HG03439 (cell line): Measurements from ENCODE around the gene EVC.

Experiments used
- ATAC-seq: cut with Tn5 transposase; IDR thresholded peaks from one replicate; pipeline ENCODE4 v1.9.1; 2021; ENCODE audit warnings: mild to moderate bottlenecking, moderate library complexity; ENCODE audit not compliant: unreplicated experiment

Gene EVC

DNA sequence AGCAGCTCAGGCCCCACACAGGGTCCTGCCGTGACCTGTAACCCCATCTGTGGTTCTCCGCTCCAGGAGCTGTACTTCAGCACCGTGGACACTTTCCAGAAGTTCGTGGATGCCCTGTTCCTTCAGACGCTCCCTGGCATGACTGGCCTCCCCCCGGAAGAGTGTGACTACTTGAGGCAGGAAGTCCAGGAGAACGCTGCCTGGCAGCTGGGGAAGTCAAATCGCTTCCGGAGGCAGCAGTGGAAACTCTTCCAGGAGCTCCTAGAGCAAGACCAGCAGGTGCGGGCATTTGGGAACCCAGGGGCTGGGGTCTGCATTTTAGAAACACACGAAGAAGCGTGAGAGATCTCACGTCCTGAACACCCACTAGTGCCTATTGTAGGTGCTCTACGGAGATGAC is 72.5 kb downstream of the EVC start:
- ATAC-seq = no peak

DNA sequence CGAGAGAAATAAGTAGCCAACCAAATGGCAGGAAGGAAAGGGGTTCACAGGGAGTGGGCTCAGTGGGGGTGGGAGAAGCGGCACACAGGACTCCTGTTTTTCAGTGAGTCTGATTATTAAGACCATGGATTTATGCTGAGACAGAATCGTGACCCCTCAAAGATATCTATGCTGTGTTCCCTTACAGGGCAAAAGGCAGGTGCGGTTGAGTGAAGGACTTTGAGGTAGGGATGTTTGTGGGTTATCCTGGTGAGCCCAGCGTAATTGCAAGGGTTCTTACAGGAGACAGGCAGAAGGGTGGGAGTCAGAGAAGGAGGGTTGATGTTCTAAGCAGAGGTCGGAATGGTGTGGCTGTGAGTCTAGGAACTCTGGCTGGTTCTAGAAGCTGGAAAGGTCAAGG is 73.0 kb downstream of the EVC start:
- no peak for ATAC-seq

DNA sequence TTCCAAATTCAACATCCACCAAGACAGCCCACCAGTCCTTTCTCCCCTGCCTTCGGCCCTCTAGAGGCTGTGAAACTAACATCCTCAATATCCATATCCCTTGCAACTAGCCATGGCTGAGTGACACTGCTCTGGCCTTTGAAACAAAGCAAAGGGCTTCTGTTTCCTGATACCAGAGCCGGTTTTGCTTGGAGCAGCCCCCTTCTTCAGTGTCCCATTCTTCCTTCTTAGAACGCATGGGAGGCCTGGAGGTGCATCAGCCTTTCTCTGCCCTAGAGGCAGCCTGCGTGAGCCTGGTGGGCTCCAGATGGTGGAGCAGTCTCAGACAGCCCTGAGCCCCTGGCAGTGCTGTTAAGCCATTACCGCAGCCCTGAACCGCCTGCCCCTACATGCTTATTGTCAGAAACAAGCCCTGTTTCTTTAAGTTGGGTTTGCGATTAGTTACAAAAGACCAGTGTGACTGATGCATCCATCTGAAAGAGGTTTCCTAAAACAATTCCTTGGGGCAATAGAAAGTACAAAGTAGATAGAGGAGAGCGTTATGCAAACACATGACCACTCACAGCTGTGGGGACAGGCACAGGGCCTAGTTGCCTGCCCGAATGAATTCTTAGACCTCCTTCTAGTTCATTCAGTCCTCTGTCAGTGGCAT is 74.1 kb downstream of the EVC start:
- ATAC-seq = no peak

DNA sequence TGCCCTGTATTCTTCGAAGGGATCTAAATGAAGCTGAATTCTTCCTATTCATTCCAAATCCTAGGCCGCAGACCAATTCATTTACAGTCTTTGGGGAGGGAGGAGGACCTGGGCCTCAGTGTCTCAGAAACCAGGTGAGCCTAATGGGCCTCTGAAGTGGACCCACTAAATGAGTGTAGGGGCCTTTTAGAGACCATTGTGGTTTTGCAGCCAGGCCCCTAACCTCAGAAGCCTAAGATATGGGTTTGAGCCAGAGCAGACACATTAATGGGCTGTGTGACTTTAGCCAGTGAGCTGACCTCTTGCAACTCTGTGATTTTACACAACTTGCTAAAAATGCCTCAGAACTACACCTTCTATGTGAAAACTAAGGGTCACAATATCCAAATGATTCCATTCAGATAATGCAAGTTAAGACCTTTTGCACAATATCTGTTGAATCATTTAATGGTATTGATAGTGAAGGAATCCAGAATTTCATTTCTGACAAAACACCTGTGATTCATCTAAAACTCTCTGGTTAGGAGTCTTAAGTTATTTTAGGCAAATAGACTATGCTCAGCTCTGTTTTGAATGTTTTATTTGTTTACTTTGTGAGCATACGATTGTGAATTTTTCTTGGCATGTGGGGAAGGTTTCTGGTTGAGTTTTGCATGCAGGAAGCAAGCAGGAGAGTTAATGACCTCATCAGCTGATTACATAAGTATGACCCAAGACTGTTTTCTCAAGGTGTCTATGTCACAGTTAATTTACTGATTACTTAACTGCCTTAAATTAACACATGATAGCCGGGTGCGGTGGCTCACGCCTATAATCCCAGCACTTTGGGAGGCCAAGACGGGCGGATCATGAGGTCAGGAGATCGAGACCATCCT is 75.0 kb downstream of the EVC start:
- no peak for ATAC-seq

DNA sequence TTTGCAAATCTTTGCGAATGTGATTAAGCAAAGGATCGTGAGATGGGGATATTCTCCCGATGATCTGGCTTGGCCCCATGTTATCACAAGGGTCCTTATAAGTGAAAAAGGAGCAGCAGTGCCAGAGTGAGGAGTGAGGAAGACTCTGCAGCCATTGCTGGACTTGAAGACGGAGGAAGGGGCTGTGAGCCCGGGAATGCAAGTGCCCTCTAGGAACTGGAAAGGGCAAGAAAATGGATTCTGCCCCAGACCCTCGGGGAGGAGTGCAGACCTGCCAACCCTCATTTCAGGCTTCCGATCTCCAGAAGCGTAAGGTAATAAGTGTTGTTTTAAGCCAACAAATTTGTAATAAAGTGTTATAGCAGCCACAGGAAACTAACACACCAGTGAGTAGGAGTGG is 76.3 kb downstream of the EVC start:
- ATAC-seq = no peak

DNA sequence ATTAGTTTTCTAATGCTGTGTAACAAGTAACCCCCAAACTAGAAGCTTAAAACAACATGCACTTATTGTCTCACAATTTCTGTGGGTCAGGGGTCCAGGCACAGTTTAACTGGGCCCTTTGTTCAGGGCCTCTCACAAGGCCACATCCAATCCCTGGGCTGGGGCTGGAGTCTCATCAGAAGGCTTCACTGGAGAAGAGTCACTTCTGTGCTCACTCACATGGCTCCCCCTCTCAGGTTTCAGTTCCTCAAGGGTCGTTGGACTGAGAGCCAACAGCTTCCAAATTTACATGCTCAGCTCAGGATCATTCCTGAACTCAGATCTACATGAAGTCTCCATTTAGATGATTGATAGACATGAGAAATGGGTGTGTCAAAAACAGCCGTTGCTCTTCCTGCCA is 77.1 kb downstream of the EVC start:
- no peak for ATAC-seq

DNA sequence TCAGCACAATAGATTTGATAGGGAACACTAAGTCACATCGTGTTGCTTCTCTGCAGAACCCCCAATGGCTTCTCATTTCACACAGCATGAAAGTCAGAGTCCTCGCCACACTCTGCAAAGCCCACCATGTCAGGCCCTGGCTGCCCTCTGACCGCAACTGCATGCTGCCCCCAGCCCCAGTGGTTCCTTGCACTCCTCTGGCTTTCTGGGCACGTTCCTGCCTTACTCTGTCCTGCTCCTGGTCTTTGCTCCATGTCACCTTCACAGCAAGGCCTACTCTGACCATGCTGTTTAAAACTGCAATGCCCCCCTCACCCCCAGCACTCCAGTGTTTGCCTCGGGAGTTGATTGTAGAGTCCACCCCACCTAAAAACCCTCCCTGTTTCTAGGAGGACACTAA is 78.1 kb downstream of the EVC start:
- no peak for ATAC-seq

DNA sequence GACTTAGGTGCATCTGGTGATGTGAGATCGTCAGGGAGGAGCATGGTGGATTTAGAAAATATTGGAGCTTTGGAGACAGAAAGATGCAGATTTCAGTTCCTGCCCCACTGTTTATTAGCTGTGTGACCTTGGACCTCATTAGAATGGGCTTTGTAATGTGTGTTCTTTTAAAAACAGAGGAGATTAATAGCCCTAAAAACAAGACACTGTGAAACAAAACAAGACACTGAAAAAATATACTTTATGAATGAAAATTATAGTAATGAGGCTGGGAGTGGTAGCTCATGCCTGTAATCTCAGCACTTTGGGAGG is 79.5 kb downstream of the EVC start:
- ATAC-seq = no peak

DNA sequence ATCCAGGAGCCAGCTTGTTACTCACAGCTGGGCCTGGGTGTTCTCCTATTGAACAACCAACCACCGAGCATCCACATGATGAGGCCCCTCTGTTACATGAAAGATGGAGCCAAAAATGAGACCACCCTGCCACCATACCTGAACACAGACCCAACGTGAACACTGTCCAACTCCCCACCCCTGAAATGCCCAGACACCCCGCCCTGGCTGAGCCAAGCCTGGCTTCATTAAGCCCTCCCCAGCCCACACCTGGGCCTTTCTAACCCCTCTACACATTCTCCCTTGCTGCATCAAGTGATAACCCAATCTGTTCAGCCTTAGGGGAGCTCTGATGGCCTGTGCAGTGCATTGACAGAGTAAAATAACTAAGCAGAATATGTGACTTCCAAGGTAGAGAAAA is 80.7 kb downstream of the EVC start:
- ATAC-seq = no peak

DNA sequence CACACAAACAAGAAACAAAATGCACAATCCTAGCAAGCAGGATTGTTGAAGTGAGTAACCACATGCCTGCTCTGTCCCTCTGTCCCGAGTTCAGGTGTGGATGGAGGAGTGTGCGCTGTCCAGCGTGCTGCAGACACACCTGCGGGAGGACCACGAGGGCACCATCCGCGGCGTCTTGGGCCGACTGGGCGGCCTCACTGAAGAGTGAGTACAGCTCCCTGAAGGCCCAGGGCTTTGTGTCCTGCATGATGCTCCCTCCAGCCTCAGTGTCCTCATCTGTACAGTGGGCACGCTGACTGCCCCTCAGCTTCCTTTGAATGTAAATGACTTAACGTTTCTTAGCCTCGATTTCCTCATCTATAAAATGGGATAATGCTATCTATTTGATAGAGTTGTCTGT is 82.5 kb downstream of the EVC start:
- ATAC-seq = no peak

DNA sequence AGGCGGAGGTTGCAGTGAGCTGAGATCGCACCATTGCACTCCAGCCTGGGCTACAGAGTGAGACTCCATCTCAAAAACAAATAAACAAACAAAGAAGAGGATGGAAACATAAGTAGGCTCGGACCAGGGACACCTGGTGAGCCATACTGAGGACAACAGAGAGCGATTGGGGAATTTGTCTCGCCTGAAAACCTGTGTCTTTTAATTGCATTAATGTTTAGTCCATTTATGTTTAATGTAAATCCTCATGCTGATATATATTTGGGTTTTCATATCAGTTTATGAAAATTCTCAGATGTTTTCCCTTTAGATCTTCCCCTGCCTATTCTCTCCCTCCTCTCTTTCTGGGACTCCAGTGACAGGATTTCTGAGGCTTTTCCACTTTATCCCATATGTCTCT is 84.6 kb downstream of the EVC start:
- ATAC-seq = no peak

DNA sequence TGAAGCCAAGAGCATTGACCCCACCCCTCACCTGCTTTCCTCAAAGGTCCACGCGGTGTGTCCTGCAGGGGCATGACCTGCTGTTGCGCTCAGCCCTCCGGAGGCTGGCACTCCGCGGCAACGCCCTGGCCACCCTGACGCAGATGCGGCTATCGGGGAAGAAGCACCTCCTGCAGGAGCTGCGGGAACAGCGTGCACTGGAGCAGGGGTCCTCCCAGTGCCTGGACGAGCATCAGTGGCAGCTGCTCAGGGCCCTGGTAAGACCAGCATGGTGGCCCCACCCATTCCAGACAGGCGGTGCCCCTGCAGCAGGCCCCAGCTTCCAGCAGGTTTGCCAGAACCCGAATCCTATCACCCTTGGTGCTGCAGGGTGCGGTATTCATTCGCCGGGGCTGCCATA is 86.0 kb downstream of the EVC start:
- ATAC-seq = no peak

DNA sequence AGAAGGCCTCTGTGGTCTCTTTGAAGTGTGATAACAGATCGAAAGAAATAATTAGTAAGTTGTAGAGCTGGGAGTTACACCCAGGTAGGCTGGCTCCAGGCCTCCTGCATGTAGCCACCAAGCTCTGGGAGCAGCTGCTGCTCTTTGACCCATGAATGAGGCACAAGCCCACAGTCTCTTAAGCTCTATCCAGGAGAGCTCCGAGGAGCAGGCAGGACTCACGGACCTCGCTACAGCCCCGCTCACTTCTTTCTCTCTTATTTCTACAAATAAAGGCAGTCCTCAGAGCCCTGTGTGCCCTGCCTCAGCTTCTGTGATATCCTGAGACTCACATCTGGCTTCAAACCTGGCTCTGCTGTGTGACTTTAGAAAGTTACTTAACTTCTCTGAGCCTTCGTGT is 86.9 kb downstream of the EVC start:
- ATAC-seq = no peak

DNA sequence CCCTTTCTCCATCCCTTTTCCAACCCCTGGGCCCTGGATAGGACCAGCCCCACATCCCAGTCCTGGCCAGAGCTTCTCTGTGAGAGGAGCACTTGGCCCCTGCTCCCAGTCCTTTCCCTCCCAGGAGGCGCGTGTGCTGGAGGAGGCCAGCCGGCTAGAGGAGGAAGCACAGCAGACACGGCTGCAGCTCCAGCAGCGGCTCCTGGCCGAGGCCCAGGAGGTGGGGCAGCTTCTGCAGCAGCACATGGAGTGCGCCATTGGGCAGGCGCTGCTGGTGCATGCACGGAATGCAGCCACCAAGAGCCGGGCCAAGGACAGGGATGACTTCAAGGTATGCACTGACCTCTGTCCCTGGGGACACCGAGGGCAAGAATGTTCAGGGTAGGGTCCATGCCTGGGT is 87.5 kb downstream of the EVC start:
- no peak for ATAC-seq

DNA sequence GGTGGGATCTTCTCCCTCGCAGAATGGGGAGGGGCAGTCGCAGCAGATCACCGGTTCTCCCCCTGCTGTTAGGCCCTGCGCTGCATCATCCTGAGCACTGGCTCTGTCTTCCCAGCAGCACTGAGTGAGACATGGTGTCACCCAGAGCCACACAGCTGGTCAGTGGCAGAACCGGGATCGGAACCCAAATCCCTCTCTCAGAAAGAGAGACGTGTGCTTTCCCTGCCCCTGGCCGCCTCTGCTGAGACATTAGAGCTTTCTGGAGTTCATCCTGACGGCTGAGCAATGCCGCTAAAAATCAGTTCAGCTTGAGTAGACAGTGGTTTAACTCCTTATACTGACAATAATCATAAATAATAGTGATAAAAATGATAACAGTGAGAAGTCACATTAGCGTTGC is 87.9 kb downstream of the EVC start:
- no peak for ATAC-seq

DNA sequence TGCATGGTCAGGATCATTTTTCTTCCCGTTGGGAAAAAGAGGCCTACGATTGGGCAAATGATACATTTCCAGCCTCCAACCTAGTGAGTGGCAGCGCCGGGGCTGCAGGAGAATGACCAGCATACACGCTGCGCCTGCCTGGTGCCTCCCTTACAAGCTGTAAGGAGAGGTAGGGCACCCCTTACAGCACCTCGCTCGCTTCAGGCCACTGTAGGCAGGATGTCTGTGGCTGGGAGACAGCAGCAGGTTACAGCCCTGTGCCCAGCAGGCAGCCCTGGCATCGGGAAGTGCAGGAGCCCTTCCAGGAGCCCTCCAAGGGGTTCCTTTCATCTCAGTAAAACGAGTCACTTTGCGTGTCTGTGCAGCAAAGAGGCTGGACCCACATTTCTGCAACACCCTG is 88.4 kb downstream of the EVC start:
- ATAC-seq = no peak

DNA sequence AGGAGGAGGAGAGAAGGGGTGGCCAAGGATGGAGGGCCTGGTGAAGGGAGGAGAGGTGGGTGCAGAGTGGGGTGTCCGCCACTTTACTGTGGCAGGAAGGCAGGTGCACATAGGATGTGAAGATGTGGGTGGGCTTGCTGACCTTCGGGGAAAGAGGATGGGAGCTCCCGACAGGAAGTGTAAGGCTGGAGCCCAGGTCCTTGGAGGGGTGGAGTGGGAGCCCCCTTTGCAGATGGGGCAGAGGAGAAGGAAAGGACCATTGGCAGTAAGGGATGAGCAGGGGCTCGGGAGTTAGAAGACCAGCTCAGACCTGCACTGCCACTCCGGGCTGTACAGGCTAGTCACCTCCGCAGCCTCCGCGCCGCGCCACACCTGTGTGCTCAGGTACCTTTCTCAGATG is 89.5 kb downstream of the EVC start:
- no peak for ATAC-seq

DNA sequence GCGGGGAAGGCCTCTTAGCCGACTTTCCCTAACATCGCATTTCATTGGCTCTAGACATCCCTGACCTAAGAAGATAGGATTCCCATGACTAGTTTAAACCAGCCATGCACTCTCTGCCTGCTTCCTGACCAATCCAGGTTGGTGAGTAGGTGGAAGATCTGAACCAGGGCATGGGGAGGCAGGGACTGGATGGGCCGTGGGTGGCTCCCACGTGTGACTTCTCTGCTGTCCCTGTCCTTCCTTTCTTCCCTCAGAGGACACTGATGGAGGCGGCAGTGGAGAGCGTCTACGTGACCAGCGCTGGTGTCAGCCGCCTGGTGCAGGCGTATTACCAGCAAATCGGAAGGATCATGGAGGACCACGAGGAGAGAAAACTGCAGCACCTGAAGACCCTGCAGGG is 90.7 kb downstream of the EVC start:
- ATAC-seq = no peak

DNA sequence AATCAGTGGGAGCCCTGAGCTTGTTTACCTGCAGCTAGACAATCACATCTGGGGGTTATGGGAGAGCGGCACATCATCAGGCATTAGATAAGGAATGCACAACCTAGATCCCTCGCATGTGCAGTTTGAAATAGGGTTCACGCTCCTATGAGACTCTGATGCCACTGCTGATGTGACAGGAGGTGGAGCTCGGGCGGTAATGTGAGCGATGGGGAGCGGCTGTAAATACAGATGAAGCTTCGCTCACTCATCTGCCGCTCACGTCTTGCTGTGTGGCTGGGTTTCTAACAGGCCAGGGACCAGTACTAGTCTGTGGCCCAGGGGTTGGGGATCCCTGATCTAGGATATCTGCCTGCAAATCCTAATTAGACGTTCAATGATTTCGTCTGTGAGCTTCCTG is 91.6 kb downstream of the EVC start:
- ATAC-seq = no peak

DNA sequence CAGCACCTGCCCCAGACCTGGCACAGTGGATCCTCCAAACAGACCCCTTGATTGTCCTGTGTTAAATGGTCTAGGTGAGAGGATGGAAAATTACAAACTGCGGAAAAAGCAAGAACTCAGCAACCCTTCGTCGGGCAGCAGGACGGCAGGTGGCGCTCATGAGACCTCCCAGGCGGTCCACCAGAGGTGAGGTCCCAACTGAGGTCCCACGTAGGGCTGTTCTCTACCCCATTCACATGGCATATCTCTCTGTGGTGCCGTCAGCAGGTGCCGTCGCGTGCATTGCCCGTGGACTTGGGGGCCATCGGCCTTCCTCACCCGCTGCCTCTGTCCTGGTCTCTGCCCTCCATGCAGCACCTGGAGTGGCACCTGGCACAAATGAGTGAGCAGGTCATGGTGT is 93.7 kb downstream of the EVC start:
- no peak for ATAC-seq

DNA sequence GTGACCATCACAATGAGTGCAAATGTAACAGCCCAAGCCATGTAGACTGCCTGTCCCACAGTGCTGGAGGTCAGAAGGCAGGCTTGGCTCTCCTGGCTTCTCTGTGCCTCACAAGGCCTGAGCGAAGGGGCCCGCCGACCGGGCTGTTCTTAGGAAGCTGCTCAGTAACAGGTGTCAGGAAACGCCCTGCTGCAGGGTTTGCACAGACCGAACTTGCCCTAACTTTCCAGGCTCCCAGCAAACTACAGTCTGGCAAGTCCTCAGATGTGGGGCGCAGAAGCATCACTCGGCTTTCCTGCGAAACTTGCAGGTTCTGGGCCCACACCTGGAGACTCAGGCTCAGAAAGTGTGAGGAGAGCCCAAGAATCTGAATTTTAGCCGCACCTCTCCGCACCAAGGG is 94.3 kb downstream of the EVC start:
- ATAC-seq = no peak

DNA sequence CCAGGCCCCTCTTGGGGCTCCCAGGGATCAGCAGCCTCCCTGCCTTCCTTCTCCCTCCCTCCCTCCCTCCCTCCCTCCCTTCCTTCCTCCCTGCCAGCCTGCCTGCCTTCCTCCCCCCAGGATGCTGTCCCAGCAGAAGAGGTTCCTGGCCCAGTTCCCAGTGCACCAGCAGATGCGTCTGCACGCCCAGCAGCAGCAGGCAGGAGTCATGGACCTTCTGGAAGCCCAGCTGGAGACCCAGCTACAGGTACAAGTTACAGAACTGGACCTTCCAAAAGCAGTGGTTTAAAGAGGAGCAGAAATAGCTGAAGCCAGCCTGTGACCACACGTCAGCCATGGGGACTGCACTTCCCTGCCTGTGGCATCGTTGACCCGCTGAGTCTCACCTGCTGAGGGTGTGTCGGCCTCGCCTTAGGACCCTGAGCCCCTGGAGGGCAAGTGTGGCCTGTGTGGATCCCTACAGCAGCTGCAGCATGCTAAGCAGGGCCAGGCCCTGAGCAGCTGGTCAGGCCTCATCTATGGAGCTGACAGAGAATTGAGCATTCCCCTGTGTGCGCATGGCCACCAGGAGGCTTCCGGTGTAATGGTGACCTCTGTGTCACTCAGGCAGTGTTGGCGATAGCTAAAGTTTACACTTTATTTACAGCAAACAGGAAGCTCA is 97.2 kb downstream of the EVC start:
- no peak for ATAC-seq
